22Rv1 (cell line): ENCODE results near the gene PITPNM3.

ENCODE experiments used
- CTCF ChIP-seq: fragments of 450-650 bp; IDR thresholded peaks from 2 replicates; pipeline ENCODE4 v1.5.1; 2017; ENCODE audit warnings: mild to moderate bottlenecking
- ZFX ChIP-seq: fragments of 450-650 bp; IDR thresholded peaks from 2 replicates; pipeline ENCODE4 v1.6.1; 2017; ENCODE audit warnings: antibody characterized with exemption, borderline replicate concordance

- TF ChIP-seq CTCF, result no peak
- no peak for TF ChIP-seq ZFX
Measured at GRCh38 chr17:6541886-6542285, 14.5 kb downstream of the PITPNM3 start.
